GM12864 (cell line): ENCODE results near the gene IDE.
"Not testable (repeated sequence)": the region's sequence is repeated elsewhere in the genome, so short reads cannot be mapped to it uniquely, and the experiment has no call there.

Experiments used
- DNase-seq: peaks from one replicate; pipeline ENCODE4 v3.0.0-alpha.2; 2011; ENCODE audit warnings: low read depth
- H3K4me3 ChIP-seq: 2 replicates; pipeline ENCODE4 v1.5.1; 2011; ENCODE audit warnings: mild to moderate bottlenecking, low read depth, low read length, control low read depth
- CTCF ChIP-seq: IDR thresholded peaks from 2 replicates; pipeline ENCODE4 v1.5.1; 2011; ENCODE audit warnings: low read depth, mild to moderate bottlenecking, moderate library complexity, low read length, control low read depth, inconsistent platforms; ENCODE audit errors: missing control alignments

IDE gene

GRCh38 chr10:92574548-92575261 lies 812 bp upstream of the IDE start:
- peak overlapping the region; percentile 89 for H3K4me3 ChIP-seq
- peak; percentile 46 for TF ChIP-seq CTCF
- no peak for DNase-seq

- peak; percentile 36 for TF ChIP-seq CTCF
- no peak for DNase-seq
- H3K4me3 ChIP-seq = peak overlapping the region; percentile 89
These were observed 649 bp downstream of the IDE start for GRCh38 chr10:92573091-92573797.

GRCh38 chr10:92572362-92573090 lies 1.4 kb downstream of the IDE start:
- peak overlapping the region; percentile 89 for H3K4me3 ChIP-seq
- DNase-seq = no peak
- TF ChIP-seq CTCF = no peak

GRCh38 chr10:92571649-92572048 lies 2.2 kb downstream of the IDE start:
- DNase-seq = no peak
- no peak overlapping the region for H3K4me3 ChIP-seq
- TF ChIP-seq CTCF = no peak

- H3K4me3 ChIP-seq, DNase-seq: not testable (repeated sequence)
These were observed 4.2 kb downstream of the IDE start for GRCh38 chr10:92569663-92570062.

GRCh38 chr10:92569071-92569470 lies 4.8 kb downstream of the IDE start:
- H3K4me3 ChIP-seq = no peak overlapping the region
- no peak for TF ChIP-seq CTCF

GRCh38 chr10:92567952-92568600 lies 5.8 kb downstream of the IDE start:
- TF ChIP-seq CTCF = no peak
- no peak for DNase-seq

More at GRCh38 chr10:92569071-92569470, 4.8 kb downstream of the IDE start:
- no peak for DNase-seq

More at GRCh38 chr10:92567952-92568600, 5.8 kb downstream of the IDE start:
- H3K4me3 ChIP-seq = no peak overlapping the region
